K562 (cell line): ENCODE measurements around the gene ATP6V0A1. TPM values are rescaled to one million over a fixed set of nuclear protein-coding genes. Genes with fewer than 3 reads are reported as not detected.

Experiments
- EZH2 ChIP-seq: IDR thresholded peaks from 2 replicates; pipeline ENCODE4 v1.6.1; 2012; ENCODE audit warnings: low read depth, mild to moderate bottlenecking, inconsistent platforms, low read length, borderline replicate concordance
- KDM4B ChIP-seq, 2 experiments: fragments of 450-650 bp in 1 of 2; sonication (generic) in 1 of 2; IDR thresholded peaks; 2 replicates each; pipeline ENCODE4 v1.6.1; 2016 to 2017; ENCODE audit warnings: borderline replicate concordance in 2 of 2, antibody characterized with exemption in 1 of 2, low read depth in 1 of 2, mild to moderate bottlenecking in 1 of 2
- KLF6 ChIP-seq: fragments of 250-450 bp; sonication (Bioruptor Pico); IDR thresholded peaks from 2 replicates; pipeline ENCODE4 v1.4.0; 2020; ENCODE audit warnings: mild to moderate bottlenecking, moderate library complexity, borderline replicate concordance
- NONO ChIP-seq, 2 experiments: fragments of 200-400 bp in 1 of 2; fragments of 450-650 bp in 1 of 2; formaldehyde crosslinking in 1 of 2; IDR thresholded peaks; 2 replicates each; pipeline ENCODE4 v1.6.1; 2017; ENCODE audit warnings: low read depth in 2 of 2, mild to moderate bottlenecking in 2 of 2, moderate library complexity in 2 of 2, low read length in 1 of 2
- NUFIP1 ChIP-seq: fragments of 450-650 bp; IDR thresholded peaks from 2 replicates; pipeline ENCODE4 v1.6.1; 2018; ENCODE audit not compliant: partially characterized antibody
- POLR2A ChIP-seq: fragments of 450-650 bp; conservative IDR thresholded peaks from 2 replicates; pipeline ENCODE4 v1.6.1; 2016
- SNIP1 ChIP-seq: fragments of 450-650 bp; IDR thresholded peaks from 2 replicates; pipeline ENCODE4 v1.7.1; 2017; ENCODE audit warnings: low read depth, mild to moderate bottlenecking
- ZNF12 ChIP-seq: sonication (generic); formaldehyde crosslinking; IDR thresholded peaks from 2 replicates; pipeline ENCODE4 v1.4.0; 2020; ENCODE audit warnings: mild to moderate bottlenecking, missing genetic modification reagents
- ZNF146 ChIP-seq: IDR thresholded peaks from one replicate; pipeline ENCODE4 v1.6.1; 2018; ENCODE audit warnings: missing compliant biosample characterization; ENCODE audit not compliant: unreplicated experiment
- ZNF431 ChIP-seq: sonication (generic); formaldehyde crosslinking; IDR thresholded peaks from 2 replicates; pipeline ENCODE4 v1.8.0; 2022; ENCODE audit warnings: mild to moderate bottlenecking, missing genetic modification reagents
- polyA plus RNA-seq, 8 experiments: library from polyadenylated mRNA; depleted of rRNA in 4 of 8; stranded (reverse) in 5 of 8; unstranded in 3 of 8; fragments of >200 nt; fragmentation: Nextera tagmentation in 2 of 8; fragmentation: Illumina TruSeq in 1 of 8; extraction: Ambion mirVana in 2 of 8; extraction: Trizol in 1 of 8; gene quantifications; 2 replicates each; pipeline versions ENCODE4 v1.2.1 to v1.2.3, GENCODE V29; 2011 to 2014; ENCODE audit warnings: inconsistent platforms in 1 of 8, missing spikeins in 1 of 8
- total RNA-seq, 7 experiments: library from RNA; depleted of rRNA in 6 of 7; stranded (reverse); fragments of >200 nt in 6 of 7; fragmentation: Illumina TruSeq in 2 of 7; extraction: Trizol in 2 of 7; gene quantifications; 2 replicates each; pipeline versions ENCODE4 v1.2.1 to v1.2.3, GENCODE V29; 2011 to 2021; ENCODE audit warnings: low replicate concordance in 1 of 7
- TF ChIP-seq, protein P1 (sequence below): fragments of 450-650 bp; IDR thresholded peaks from 2 replicates; pipeline ENCODE4 v1.7.0; 2016; ENCODE audit warnings: borderline replicate concordance
- TF ChIP-seq, protein P2 (sequence below): fragments of 450-650 bp; IDR thresholded peaks from one replicate; pipeline ENCODE4 v1.6.1; 2018; ENCODE audit warnings: mild to moderate bottlenecking, moderate library complexity; ENCODE audit not compliant: partially characterized antibody
- TF ChIP-seq, protein P3 (sequence below): fragments of 450-650 bp; IDR thresholded peaks from 2 replicates; pipeline ENCODE4 v1.6.1; 2016; ENCODE audit warnings: mild to moderate bottlenecking, moderate library complexity

Gene ATP6V0A1
- total and polyA plus RNA-seq, 9 of the 15 experiments (the other 6 are each of a cell fraction or from before 2014, with no cell fraction given): 11.8 to 158 (median 75.5) TPM

DNA sequence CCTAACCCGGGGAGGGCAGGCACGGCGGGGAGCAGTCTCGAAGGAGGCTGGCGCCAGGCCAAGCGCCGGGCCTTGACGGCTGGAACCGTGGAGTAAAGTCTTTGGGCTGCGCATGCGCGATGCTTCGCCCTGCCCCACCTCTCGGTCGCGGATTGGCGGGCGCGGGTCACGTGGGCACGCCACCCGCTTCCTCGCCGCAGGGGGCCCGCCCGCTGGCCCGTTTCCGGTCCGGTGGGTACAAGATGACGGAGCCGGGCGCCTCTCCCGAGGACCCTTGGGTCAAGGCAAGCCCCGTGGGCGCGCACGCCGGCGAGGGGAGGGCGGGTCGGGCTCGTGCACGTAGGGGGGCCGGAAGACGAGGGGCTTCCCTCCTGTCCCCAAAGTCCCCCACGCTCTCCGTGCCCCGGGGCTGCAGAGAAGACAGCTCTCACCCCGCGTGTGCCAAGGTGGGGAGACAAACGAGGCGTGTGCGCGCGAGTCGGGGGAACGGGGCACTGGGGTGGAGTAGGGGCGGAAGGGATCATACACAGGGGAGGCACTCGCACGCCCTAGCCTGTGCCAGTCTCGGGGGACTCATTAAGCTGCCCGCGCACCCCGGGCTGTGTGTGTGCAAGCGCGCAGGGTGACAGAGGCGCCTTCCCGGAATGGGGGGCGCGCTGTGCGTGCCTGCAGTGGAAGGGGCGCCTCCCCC lies 108.3 kb downstream of the ATP6V0A1 start, which contains the start of gene MLX (continued):
- TF ChIP-seq, protein P1, sequence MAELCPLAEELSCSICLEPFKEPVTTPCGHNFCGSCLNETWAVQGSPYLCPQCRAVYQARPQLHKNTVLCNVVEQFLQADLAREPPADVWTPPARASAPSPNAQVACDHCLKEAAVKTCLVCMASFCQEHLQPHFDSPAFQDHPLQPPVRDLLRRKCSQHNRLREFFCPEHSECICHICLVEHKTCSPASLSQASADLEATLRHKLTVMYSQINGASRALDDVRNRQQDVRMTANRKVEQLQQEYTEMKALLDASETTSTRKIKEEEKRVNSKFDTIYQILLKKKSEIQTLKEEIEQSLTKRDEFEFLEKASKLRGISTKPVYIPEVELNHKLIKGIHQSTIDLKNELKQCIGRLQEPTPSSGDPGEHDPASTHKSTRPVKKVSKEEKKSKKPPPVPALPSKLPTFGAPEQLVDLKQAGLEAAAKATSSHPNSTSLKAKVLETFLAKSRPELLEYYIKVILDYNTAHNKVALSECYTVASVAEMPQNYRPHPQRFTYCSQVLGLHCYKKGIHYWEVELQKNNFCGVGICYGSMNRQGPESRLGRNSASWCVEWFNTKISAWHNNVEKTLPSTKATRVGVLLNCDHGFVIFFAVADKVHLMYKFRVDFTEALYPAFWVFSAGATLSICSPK: no peak
- no peak for TF ChIP-seq KLF6
- no peak for TF ChIP-seq EZH2
- TF ChIP-seq ZNF431 (CRISPR knock-in tag): no peak
- no peak for TF ChIP-seq ZNF146 (CRISPR knock-in tag)
- TF ChIP-seq KDM4B (IDR thresholded peaks at IDR 0.05; ENCODE audit: borderline replicate concordance in 2 of 2, low read depth in 1 of 2): no peak
- TF ChIP-seq POLR2A: peak; percentile 53; the same call in 1 of the 2 replicates
- TF ChIP-seq, protein P2, sequence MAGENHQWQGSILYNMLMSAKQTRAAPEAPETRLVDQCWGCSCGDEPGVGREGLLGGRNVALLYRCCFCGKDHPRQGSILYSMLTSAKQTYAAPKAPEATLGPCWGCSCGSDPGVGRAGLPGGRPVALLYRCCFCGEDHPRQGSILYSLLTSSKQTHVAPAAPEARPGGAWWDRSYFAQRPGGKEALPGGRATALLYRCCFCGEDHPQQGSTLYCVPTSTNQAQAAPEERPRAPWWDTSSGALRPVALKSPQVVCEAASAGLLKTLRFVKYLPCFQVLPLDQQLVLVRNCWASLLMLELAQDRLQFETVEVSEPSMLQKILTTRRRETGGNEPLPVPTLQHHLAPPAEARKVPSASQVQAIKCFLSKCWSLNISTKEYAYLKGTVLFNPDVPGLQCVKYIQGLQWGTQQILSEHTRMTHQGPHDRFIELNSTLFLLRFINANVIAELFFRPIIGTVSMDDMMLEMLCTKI: no peak
- TF ChIP-seq, protein P3, sequence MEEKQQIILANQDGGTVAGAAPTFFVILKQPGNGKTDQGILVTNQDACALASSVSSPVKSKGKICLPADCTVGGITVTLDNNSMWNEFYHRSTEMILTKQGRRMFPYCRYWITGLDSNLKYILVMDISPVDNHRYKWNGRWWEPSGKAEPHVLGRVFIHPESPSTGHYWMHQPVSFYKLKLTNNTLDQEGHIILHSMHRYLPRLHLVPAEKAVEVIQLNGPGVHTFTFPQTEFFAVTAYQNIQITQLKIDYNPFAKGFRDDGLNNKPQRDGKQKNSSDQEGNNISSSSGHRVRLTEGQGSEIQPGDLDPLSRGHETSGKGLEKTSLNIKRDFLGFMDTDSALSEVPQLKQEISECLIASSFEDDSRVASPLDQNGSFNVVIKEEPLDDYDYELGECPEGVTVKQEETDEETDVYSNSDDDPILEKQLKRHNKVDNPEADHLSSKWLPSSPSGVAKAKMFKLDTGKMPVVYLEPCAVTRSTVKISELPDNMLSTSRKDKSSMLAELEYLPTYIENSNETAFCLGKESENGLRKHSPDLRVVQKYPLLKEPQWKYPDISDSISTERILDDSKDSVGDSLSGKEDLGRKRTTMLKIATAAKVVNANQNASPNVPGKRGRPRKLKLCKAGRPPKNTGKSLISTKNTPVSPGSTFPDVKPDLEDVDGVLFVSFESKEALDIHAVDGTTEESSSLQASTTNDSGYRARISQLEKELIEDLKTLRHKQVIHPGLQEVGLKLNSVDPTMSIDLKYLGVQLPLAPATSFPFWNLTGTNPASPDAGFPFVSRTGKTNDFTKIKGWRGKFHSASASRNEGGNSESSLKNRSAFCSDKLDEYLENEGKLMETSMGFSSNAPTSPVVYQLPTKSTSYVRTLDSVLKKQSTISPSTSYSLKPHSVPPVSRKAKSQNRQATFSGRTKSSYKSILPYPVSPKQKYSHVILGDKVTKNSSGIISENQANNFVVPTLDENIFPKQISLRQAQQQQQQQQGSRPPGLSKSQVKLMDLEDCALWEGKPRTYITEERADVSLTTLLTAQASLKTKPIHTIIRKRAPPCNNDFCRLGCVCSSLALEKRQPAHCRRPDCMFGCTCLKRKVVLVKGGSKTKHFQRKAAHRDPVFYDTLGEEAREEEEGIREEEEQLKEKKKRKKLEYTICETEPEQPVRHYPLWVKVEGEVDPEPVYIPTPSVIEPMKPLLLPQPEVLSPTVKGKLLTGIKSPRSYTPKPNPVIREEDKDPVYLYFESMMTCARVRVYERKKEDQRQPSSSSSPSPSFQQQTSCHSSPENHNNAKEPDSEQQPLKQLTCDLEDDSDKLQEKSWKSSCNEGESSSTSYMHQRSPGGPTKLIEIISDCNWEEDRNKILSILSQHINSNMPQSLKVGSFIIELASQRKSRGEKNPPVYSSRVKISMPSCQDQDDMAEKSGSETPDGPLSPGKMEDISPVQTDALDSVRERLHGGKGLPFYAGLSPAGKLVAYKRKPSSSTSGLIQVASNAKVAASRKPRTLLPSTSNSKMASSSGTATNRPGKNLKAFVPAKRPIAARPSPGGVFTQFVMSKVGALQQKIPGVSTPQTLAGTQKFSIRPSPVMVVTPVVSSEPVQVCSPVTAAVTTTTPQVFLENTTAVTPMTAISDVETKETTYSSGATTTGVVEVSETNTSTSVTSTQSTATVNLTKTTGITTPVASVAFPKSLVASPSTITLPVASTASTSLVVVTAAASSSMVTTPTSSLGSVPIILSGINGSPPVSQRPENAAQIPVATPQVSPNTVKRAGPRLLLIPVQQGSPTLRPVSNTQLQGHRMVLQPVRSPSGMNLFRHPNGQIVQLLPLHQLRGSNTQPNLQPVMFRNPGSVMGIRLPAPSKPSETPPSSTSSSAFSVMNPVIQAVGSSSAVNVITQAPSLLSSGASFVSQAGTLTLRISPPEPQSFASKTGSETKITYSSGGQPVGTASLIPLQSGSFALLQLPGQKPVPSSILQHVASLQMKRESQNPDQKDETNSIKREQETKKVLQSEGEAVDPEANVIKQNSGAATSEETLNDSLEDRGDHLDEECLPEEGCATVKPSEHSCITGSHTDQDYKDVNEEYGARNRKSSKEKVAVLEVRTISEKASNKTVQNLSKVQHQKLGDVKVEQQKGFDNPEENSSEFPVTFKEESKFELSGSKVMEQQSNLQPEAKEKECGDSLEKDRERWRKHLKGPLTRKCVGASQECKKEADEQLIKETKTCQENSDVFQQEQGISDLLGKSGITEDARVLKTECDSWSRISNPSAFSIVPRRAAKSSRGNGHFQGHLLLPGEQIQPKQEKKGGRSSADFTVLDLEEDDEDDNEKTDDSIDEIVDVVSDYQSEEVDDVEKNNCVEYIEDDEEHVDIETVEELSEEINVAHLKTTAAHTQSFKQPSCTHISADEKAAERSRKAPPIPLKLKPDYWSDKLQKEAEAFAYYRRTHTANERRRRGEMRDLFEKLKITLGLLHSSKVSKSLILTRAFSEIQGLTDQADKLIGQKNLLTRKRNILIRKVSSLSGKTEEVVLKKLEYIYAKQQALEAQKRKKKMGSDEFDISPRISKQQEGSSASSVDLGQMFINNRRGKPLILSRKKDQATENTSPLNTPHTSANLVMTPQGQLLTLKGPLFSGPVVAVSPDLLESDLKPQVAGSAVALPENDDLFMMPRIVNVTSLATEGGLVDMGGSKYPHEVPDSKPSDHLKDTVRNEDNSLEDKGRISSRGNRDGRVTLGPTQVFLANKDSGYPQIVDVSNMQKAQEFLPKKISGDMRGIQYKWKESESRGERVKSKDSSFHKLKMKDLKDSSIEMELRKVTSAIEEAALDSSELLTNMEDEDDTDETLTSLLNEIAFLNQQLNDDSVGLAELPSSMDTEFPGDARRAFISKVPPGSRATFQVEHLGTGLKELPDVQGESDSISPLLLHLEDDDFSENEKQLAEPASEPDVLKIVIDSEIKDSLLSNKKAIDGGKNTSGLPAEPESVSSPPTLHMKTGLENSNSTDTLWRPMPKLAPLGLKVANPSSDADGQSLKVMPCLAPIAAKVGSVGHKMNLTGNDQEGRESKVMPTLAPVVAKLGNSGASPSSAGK: 0 out of 2 replicates have a peak, but pooled peaks have one; percentile 9
- TF ChIP-seq SNIP1: no peak
- no peak for TF ChIP-seq NONO (IDR thresholded peaks at IDR 0.05; ENCODE audit: low read depth in 2 of 2, low read length in 1 of 2)
- TF ChIP-seq NUFIP1: no peak
- TF ChIP-seq ZNF12 (CRISPR knock-in tag): no peak
